ENCODE results near the gene TBX10.

- TF ChIP-seq CTCF (IDR thresholded peaks at IDR 0.05 in 4 of 5, conservative IDR thresholded peaks at IDR 0.05 in 1 of 5) (no peak), POLR2A (IDR thresholded peaks at IDR 0.05) (no peak)
These were observed 12.6 kb upstream of the TBX10 start for GRCh38 chr11:67651976-67652781.

All from gastrocnemius medialis (tissue), 4 donors.